AG04449 (cell line): ENCODE data around the gene UACA.
A peak's percentile ranks its signal among the peaks of the same experiment; 100 is the strongest.

Experiments
- CTCF ChIA-PET: fragments of 350-600 bp; formaldehyde crosslinking; extraction: SDS; loops from one replicate; lab custom pipeline; 2021; ENCODE audit warnings: antibody characterized with exemption; lab: Yijun Ruan, JAX
- POLR2A ChIA-PET: fragments of 400-600, 350-600 bp; formaldehyde crosslinking; extraction: SDS; loops from one replicate; lab custom pipeline; 2020; ENCODE audit warnings: antibody characterized with exemption, inconsistent platforms; lab: Yijun Ruan, JAX
- DNase-seq: peaks from one replicate; pipeline ENCODE4 v3.0.0-alpha.2; 2010; ENCODE audit warnings: low read depth, low spot score
- H3K4me3 ChIP-seq: 2 replicates; pipeline ENCODE4 v1.5.1; 2011; ENCODE audit warnings: low read depth, mild to moderate bottlenecking, control low read depth, low read length
- TF ChIP-seq, protein P1 (sequence below): IDR thresholded peaks from one replicate; pipeline ENCODE4 v1.5.1; 2011; ENCODE audit warnings: mild to moderate bottlenecking, moderate library complexity, low read length, control low read depth, inconsistent platforms; ENCODE audit not compliant: insufficient read depth; ENCODE audit errors: missing control alignments

Gene UACA

DNA sequence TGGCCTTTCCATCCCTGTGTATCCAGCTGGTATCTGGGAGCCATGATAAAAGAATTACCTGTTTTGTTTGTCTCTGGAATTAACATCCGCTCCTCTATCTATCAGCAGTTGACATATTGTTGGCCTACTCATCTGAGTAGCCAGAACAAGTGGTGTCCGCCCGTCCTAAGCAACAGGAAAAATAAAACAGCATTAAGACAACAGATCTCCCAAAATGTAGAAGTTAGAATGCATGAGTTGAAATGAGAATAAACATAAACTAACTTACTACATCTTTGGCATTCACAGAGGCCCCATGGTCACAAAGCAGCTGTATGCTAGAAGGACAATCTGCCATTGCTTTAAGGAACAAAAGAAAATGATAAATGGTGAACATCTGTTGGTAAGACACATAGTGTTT, 75.9 kb downstream of the UACA start:
- no peak for DNase-seq
- POLR2A ChIA-PET: no interaction called here
- TF ChIP-seq, protein P1, sequence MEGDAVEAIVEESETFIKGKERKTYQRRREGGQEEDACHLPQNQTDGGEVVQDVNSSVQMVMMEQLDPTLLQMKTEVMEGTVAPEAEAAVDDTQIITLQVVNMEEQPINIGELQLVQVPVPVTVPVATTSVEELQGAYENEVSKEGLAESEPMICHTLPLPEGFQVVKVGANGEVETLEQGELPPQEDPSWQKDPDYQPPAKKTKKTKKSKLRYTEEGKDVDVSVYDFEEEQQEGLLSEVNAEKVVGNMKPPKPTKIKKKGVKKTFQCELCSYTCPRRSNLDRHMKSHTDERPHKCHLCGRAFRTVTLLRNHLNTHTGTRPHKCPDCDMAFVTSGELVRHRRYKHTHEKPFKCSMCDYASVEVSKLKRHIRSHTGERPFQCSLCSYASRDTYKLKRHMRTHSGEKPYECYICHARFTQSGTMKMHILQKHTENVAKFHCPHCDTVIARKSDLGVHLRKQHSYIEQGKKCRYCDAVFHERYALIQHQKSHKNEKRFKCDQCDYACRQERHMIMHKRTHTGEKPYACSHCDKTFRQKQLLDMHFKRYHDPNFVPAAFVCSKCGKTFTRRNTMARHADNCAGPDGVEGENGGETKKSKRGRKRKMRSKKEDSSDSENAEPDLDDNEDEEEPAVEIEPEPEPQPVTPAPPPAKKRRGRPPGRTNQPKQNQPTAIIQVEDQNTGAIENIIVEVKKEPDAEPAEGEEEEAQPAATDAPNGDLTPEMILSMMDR: no peak
- CTCF ChIA-PET: interaction anchor here (0.6 to 4.6 kb wide), 8 partner anchors 9 to 885 kb away, joined by 3 to 27 read pairs (median 4); no protein-coding TSS in a partner anchor
- no peak overlapping the region for H3K4me3 ChIP-seq

DNA sequence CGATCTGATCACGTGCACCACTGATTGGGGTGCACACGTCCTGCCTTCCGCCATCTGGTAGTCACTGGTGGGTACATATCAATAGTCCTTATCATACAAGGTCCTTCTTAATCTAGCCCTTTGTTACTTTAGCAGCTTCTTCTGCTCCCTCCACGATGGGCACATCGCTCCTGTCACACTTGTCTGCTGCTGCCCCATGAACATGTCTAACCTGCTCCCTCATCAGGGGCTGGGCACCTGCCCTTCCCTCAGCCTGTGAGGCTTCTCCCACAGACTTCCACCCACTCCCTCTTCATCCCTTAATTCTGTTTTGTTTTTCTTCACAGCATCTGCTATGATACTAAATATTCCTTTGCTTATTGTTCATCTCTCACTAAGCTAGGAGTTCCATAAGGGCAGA, 82.5 kb downstream of the UACA start:
- ChIA-PET POLR2A (no interaction called here), CTCF (interaction anchor here (0.9 to 8.6 kb wide), 18 partner anchors 10 to 212 kb away, joined by 3 to 203 read pairs (median 4); no protein-coding TSS in a partner anchor)
- TF ChIP-seq, protein P1: no peak
- no peak for DNase-seq
- H3K4me3 ChIP-seq: no peak overlapping the region

DNA sequence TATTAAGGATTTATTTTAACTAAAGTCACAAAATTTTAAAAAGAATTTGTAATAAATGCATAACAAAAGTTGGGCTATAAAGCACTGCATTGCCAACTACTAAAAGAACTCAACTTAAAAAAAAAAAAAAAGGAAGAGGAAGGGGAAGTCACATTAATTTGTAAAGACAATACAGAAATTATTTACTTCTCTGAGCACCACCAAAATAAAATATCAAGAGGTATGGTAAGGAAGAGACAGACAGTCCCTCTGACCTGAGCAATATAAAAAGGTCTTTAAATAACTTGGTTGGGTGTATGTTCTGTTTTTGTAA, 83.5 kb downstream of the UACA start:
- TF ChIP-seq, protein P1: no peak
- DNase-seq: no peak
- H3K4me3 ChIP-seq: no peak overlapping the region
- POLR2A ChIA-PET: no interaction called here
- CTCF ChIA-PET: interaction anchor here (0.6 to 8.6 kb wide), 25 partner anchors 9 to 213 kb away, joined by 3 to 203 read pairs (median 4); no protein-coding TSS in a partner anchor

DNA sequence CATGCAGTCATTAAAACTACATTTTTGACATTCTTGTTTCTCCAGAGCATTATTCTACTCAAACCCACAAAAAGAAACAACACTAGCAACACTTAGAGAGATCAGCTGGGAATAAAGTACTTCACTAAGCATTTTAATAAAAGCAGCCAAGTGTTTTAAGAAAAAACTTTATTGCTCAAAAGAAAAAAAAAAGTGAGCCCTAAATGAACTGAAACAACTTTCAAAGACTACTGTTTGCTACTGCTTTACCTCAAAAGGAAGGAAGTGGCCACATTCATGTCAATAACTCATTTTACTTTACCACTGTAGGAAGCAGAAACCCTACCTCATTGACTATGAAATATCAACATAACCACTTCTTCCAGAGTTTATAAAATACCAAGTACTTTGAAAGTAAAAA, 91.3 kb downstream of the UACA start:
- ChIA-PET CTCF (interaction anchor here (1.0 to 1.5 kb wide), 3 partner anchors 11 to 203 kb away, joined by 3 to 5 read pairs (median 4); no protein-coding TSS in a partner anchor), POLR2A (no interaction called here)
- DNase-seq: peak; percentile 3
- no peak overlapping the region for H3K4me3 ChIP-seq
- TF ChIP-seq, protein P1: no peak

DNA sequence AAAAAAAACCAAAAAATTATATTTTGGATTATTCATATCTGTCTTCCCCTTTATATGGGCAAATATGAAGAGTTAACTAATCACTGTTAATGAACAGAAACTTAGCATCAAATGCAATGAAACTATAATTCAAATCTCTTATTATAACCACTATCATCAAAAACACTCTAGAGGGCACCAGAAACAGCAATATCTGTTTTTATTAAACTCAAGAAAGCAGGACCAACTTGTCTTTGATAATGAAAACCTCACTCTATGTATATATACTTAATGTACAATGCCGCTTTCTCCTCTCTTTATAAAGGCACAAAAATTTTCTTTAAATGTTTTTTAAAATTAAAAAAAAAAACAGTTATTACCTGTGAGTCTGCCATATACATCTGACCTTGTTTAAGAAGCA, 92.7 kb downstream of the UACA start:
- H3K4me3 ChIP-seq: no peak overlapping the region
- DNase-seq: no peak
- POLR2A ChIA-PET: no interaction called here
- TF ChIP-seq, protein P1: no peak
- CTCF ChIA-PET: interaction anchor here (1.0 to 1.1 kb wide), 2 partner anchors 142 to 204 kb away, joined by 3 to 4 read pairs; no protein-coding TSS in a partner anchor

DNA sequence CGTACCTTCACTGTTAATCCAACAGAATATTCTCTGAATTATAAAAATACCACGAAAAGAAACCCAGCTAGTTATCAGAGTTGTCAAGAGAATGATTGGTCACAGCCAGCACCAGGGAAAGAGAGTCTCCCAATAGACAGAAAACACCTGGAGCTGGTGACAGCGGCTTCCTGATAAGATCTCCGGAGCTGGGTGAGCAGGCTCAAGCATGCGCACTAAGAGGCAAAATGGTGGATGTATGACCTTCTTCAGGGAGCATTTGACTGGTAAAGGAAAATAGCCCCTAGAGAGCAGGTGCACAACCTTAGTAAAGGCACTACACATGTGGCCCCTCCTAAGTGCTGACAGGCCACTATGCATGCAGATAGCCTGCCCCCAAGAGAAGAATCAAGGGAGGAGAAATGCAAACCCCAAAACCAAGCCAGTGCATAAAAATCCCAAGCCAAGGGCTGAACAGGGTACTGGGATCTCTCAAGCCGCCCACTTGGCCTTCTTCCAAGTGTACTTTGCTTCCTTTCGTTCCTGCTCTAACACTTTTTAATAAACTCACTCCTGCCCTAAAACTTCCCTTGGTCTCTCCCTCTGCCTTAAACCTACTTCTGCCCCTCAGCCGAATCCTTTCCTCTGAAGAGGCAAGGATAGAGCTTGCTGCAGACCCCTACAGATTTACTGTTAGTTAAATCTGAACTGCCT, 93.2 kb downstream of the UACA start:
- DNase-seq: no peak
- POLR2A ChIA-PET: no interaction called here
- CTCF ChIA-PET: interaction anchor here (0.7 to 1.1 kb wide), 3 partner anchors 142 to 205 kb away, joined by 3 to 4 read pairs (median 3); no protein-coding TSS in a partner anchor
- TF ChIP-seq, protein P1: no peak
- H3K4me3 ChIP-seq: no peak overlapping the region
